Stimulated activated naive CD8-positive, alpha-beta T cell treated with anti-CD3 and anti-CD28 coated beads, Interleukin-15, Interleukin-2, amounts not matched to agents 100 ng/mL and 50 ng/mL, for 24 hours (primary cell): ENCODE measurements around the gene ME2.
"Not testable (repeated sequence)": the region's sequence is repeated elsewhere in the genome, so short reads cannot be mapped to it uniquely, and the experiment has no call there.

Experiments
- H3K27ac Mint-ChIP-seq: one replicate; pipeline ENCODE4 v1.8.0; 2021; ENCODE audit warnings: mild to moderate bottlenecking, mixed read lengths
- H3K27me3 Mint-ChIP-seq: one replicate; pipeline ENCODE4 v1.8.0; 2021; ENCODE audit warnings: mixed read lengths
- H3K36me3 Mint-ChIP-seq: one replicate; pipeline ENCODE4 v1.8.0; 2021; ENCODE audit warnings: low read depth, mixed read lengths
- H3K4me1 Mint-ChIP-seq: one replicate; pipeline ENCODE4 v1.8.0; 2021; ENCODE audit warnings: low read depth, mixed read lengths
- H3K4me3 Mint-ChIP-seq: one replicate; pipeline ENCODE4 v1.8.0; 2021; ENCODE audit warnings: mild to moderate bottlenecking, mixed read lengths
- H3K9me3 Mint-ChIP-seq: one replicate; pipeline ENCODE4 v1.8.0; 2021; ENCODE audit warnings: mixed read lengths

Gene ME2

GRCh38 chr18:50961974-50962373, 83.1 kb downstream of the ME2 start:
- Mint-ChIP-seq H3K4me1 (no peaks in the 10 kb centered on the region), H3K27me3 (no peaks in the 10 kb centered on the region), H3K27ac (no peak overlapping the region), H3K9me3 (peaks cover 26% of the 10 kb centered on the region), H3K4me3 (no peak overlapping the region), H3K36me3 (peaks cover 19% of the 10 kb centered on the region)

GRCh38 chr18:50967714-50968661, 89.1 kb downstream of the ME2 start, which contains the start of gene ELAC1:
TSS of gene ELAC1 (plus strand) at chr18:50968040. CDS start at chr18:50974405, 6,365 bp downstream.
- H3K4me3 Mint-ChIP-seq = peak within 1 kb of the TSS; percentile 88
- no peaks in the 10 kb centered on the region for H3K27me3 Mint-ChIP-seq
- peaks cover 12% of the 10 kb centered on the region for H3K9me3 Mint-ChIP-seq
- peaks cover 10% of the 10 kb centered on the region for H3K36me3 Mint-ChIP-seq
- H3K27ac Mint-ChIP-seq = peak within 1 kb of the TSS; percentile 93
- H3K4me1 Mint-ChIP-seq = peaks cover 26% of the 10 kb centered on the region

GRCh38 chr18:50969448-50969847, 90.5 kb downstream of the ME2 start:
- peak overlapping the region; percentile 85 for H3K27ac Mint-ChIP-seq
- peak overlapping the region; percentile 88 for H3K4me3 Mint-ChIP-seq
- no peaks in the 10 kb centered on the region for H3K27me3 Mint-ChIP-seq
- no peaks in the 10 kb centered on the region for H3K9me3 Mint-ChIP-seq
- peaks cover 30% of the 10 kb centered on the region for H3K4me1 Mint-ChIP-seq
- peaks cover 6% of the 10 kb centered on the region for H3K36me3 Mint-ChIP-seq

- H3K4me3 Mint-ChIP-seq = no peak overlapping the region
Observed at GRCh38 chr18:50970006-50970405, 91.1 kb downstream of the ME2 start.

GRCh38 chr18:50972404-50972803, 93.5 kb downstream of the ME2 start:
- H3K4me3 Mint-ChIP-seq, H3K27ac Mint-ChIP-seq, H3K27me3 Mint-ChIP-seq, H3K9me3 Mint-ChIP-seq: not testable (repeated sequence)
- Mint-ChIP-seq H3K36me3 (peaks cover 36% of the 10 kb centered on the region), H3K4me1 (peaks cover 28% of the 10 kb centered on the region)

More at GRCh38 chr18:50970006-50970405, 91.1 kb downstream of the ME2 start:
- Mint-ChIP-seq H3K27me3 (no peaks in the 10 kb centered on the region), H3K4me1 (peaks cover 30% of the 10 kb centered on the region), H3K9me3 (no peaks in the 10 kb centered on the region), H3K36me3 (peaks cover 12% of the 10 kb centered on the region), H3K27ac (no peak overlapping the region)

- no peak overlapping the region for H3K4me3 Mint-ChIP-seq
- H3K36me3 Mint-ChIP-seq = peaks cover 47% of the 10 kb centered on the region
- H3K9me3 Mint-ChIP-seq = peaks cover 4% of the 10 kb centered on the region
- peak overlapping the region; percentile 79 for H3K27ac Mint-ChIP-seq
- no peaks in the 10 kb centered on the region for H3K27me3 Mint-ChIP-seq
- peaks cover 25% of the 10 kb centered on the region for H3K4me1 Mint-ChIP-seq
Observed at GRCh38 chr18:50973367-50974126, 94.6 kb downstream of the ME2 start.

- Mint-ChIP-seq H3K27me3 (no peaks in the 10 kb centered on the region), H3K4me3 (no peak overlapping the region), H3K4me1 (peaks cover 8% of the 10 kb centered on the region), H3K27ac (no peak overlapping the region), H3K9me3 (peaks cover 4% of the 10 kb centered on the region), H3K36me3 (peaks cover 52% of the 10 kb centered on the region)
Observed at GRCh38 chr18:50977037-50977760, 98.3 kb downstream of the ME2 start.

GRCh38 chr18:50981381-50981780, 102.5 kb downstream of the ME2 start:
- no peak overlapping the region for H3K27ac Mint-ChIP-seq

GRCh38 chr18:50982086-50982801, 103.3 kb downstream of the ME2 start:
- Mint-ChIP-seq H3K4me3 (no peak overlapping the region), H3K36me3 (peaks cover 42% of the 10 kb centered on the region), H3K9me3 (no peaks in the 10 kb centered on the region), H3K27ac (no peak overlapping the region), H3K27me3 (no peaks in the 10 kb centered on the region), H3K4me1 (no peaks in the 10 kb centered on the region)

More at GRCh38 chr18:50981381-50981780, 102.5 kb downstream of the ME2 start:
- Mint-ChIP-seq H3K9me3 (no peaks in the 10 kb centered on the region), H3K27me3 (no peaks in the 10 kb centered on the region), H3K4me1 (no peaks in the 10 kb centered on the region), H3K36me3 (peaks cover 46% of the 10 kb centered on the region), H3K4me3 (no peak overlapping the region)

- Mint-ChIP-seq H3K4me1 (no peaks in the 10 kb centered on the region), H3K4me3 (no peak overlapping the region), H3K27me3 (no peaks in the 10 kb centered on the region), H3K9me3 (no peaks in the 10 kb centered on the region), H3K27ac (no peak overlapping the region), H3K36me3 (peaks cover 36% of the 10 kb centered on the region)
Observed at GRCh38 chr18:50982802-50983179, 103.9 kb downstream of the ME2 start.

GRCh38 chr18:50986360-50987087, 107.6 kb downstream of the ME2 start:
- H3K36me3 Mint-ChIP-seq = peaks cover 19% of the 10 kb centered on the region
- no peaks in the 10 kb centered on the region for H3K9me3 Mint-ChIP-seq
- no peaks in the 10 kb centered on the region for H3K27me3 Mint-ChIP-seq
- H3K27ac Mint-ChIP-seq = no peak overlapping the region
- H3K4me1 Mint-ChIP-seq = no peaks in the 10 kb centered on the region
- H3K4me3 Mint-ChIP-seq = no peak overlapping the region

GRCh38 chr18:50987261-50987660, 108.3 kb downstream of the ME2 start:
- Mint-ChIP-seq H3K9me3 (no peaks in the 10 kb centered on the region), H3K4me3 (no peak overlapping the region), H3K27ac (no peak overlapping the region), H3K36me3 (peaks cover 19% of the 10 kb centered on the region), H3K27me3 (no peaks in the 10 kb centered on the region), H3K4me1 (no peaks in the 10 kb centered on the region)

GRCh38 chr18:50989711-50990110, 110.8 kb downstream of the ME2 start:
- Mint-ChIP-seq H3K27ac (no peak overlapping the region), H3K4me1 (no peaks in the 10 kb centered on the region), H3K27me3 (no peaks in the 10 kb centered on the region), H3K9me3 (no peaks in the 10 kb centered on the region), H3K36me3 (peaks cover 14% of the 10 kb centered on the region), H3K4me3 (no peak overlapping the region)
